ENCODE data around the gene ISL1. TPM values are rescaled to one million over a fixed set of nuclear protein-coding genes. Genes with fewer than 3 reads are reported as not detected.

The ISL1 gene
- total RNA-seq (2016; rRNA removed; fragmentation: Illumina TruSeq; extraction: Trizol) (not detected in 2 replicates), polyA plus RNA-seq (2011; rRNA removed) (not detected in 2 replicates), polyA minus RNA-seq (2011; rRNA and poly(A)+ RNA removed; ENCODE audit: low replicate concordance) (0.12 TPM in 1 of 2 replicates, not detected in the other), Bru-seq, nascent RNA (not detected), BruChase-seq, experiment 1, labeled RNA remaining after a 6-hour chase (not detected), BruChase-seq, experiment 2, labeled RNA remaining after a 2-hour chase (not detected)
- total RNA-seq (2016; cell fraction: cytosol; rRNA removed; fragmentation: Illumina TruSeq; extraction: Trizol; ENCODE audit: low read depth): not detected in 2 replicates
- total RNA-seq (2016; cell fraction: insoluble cytoplasmic fraction; rRNA removed; fragmentation: Illumina TruSeq; extraction: Trizol): not detected in 2 replicates
- total RNA-seq (2016; cell fraction: membrane; rRNA removed; fragmentation: Illumina TruSeq; extraction: Trizol): not detected in 2 replicates
- total RNA-seq (2016; cell fraction: nucleus; rRNA removed; fragmentation: Illumina TruSeq; extraction: Trizol): not detected in 2 replicates
- not detected in 2 replicates for polyA plus RNA-seq (2011; cell fraction: cytosol; rRNA removed)
- not detected in 2 replicates for polyA plus RNA-seq (2011; cell fraction: nucleus; rRNA removed)
- not detected in 2 replicates for polyA plus RNA-seq (2012)
- polyA plus RNA-seq (2016; cell fraction: cytosol; fragmentation: Illumina TruSeq; extraction: Trizol; ENCODE audit: low read depth): not detected in 2 replicates
- polyA plus RNA-seq (2016; cell fraction: insoluble cytoplasmic fraction; fragmentation: Illumina TruSeq; extraction: Trizol; ENCODE audit: low read depth): not detected in 2 replicates
- not detected in 2 replicates for polyA plus RNA-seq (2016; cell fraction: membrane; fragmentation: Illumina TruSeq; extraction: Trizol; ENCODE audit: low read depth)
- polyA plus RNA-seq (2016; cell fraction: nucleus; fragmentation: Illumina TruSeq; extraction: Trizol; ENCODE audit: insufficient read depth, low read depth): not detected in 2 replicates
- not detected in 2 replicates for polyA minus RNA-seq (2011; cell fraction: cytosol; rRNA and poly(A)+ RNA removed)
- not detected in 2 replicates for polyA minus RNA-seq (2011; cell fraction: nucleus; rRNA and poly(A)+ RNA removed)
- long read RNA-seq, experiment 1: 0 reads
- long read RNA-seq, experiment 2: 0 reads

DNA sequence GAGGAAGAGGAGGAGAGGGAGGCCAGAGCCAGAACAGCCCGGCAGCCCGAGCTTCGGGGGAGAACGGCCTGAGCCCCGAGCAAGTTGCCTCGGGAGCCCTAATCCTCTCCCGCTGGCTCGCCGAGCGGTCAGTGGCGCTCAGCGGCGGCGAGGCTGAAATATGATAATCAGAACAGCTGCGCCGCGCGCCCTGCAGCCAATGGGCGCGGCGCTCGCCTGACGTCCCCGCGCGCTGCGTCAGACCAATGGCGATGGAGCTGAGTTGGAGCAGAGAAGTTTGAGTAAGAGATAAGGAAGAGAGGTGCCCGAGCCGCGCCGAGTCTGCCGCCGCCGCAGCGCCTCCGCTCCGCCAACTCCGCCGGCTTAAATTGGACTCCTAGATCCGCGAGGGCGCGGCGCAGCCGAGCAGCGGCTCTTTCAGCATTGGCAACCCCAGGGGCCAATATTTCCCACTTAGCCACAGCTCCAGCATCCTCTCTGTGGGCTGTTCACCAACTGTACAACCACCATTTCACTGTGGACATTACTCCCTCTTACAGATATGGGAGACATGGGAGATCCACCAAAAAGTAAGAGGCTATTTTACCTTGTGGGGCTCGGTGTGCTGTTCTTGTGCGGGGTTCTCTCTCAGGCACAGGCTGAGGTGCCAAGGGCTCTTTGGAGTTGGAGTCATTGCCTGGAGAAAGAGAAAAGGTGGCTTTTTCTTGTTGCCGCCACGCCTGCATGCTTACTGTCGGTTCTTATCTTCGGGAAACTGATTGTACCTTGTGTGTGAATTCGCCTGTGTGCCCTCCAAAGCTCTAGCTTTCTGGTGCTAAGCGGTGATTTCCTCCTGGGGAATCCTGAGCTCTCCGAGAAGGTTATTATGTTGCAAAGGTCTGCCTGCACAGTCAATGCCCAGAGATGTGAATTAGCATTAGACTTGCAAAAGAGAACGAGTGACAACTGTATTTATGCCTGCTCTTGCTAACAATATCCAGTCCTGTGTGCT is at the start of gene ISL1:
Gene ISL1 (plus strand): TSS at position 318 of the 991 bp plus-strand sequence. CDS start 224 bp downstream, at position 542.
- no peak within 1 kb of the TSS for H3K9ac ChIP-seq (ENCODE audit: insufficient read depth, low read depth, low read length)
- H3K9me3 ChIP-seq (ENCODE audit: low read length): no peaks in the 10 kb centered on the region
- POLR2A ChIA-PET: no interaction called here
- no peak within 1 kb of the TSS for H3K27ac ChIP-seq (ENCODE audit: extremely low read length, insufficient read depth, low read length)
- intact Hi-C loops (cut with micrococcal nuclease; ENCODE audit: unreplicated experiment): no loop called here
- H3K36me3 ChIP-seq (replicated peaks in 1 of 2; ENCODE audit: control insufficient read depth in 1 of 2, insufficient read depth in 2 of 2, low read length in 2 of 2): no peaks in the 10 kb centered on the region
- 37% methylated on average over 53 of the region's 57 CpGs for WGBS (ENCODE audit: low lambda C conversion rate)
- no peak within 1 kb of the TSS for H3K4me3 ChIP-seq (replicated peaks in 1 of 3; ENCODE audit: insufficient read depth in 1 of 3, low read depth in 2 of 3, low read length in 3 of 3)
- CTCF ChIA-PET (ENCODE audit: low intra/inter-chr PET ratio, low total read pairs): no interaction called here
- H2AFZ ChIP-seq (ENCODE audit: low read length): no peak within 1 kb of the TSS
- H3K79me2 ChIP-seq (ENCODE audit: insufficient read depth, low read length): no peaks in the 10 kb centered on the region
- in situ Hi-C loops (cut with HindIII; ENCODE audit: extremely low pct_ligation_motif_present, low pct_unique_long_range_greater_than_20kb): loop anchor here (25.0 kb wide), 2 partner anchors 629 to 1279 kb away; no protein-coding TSS in a partner anchor
- no peak for FAIRE-seq
- no peak within 1 kb of the TSS; the same call in 1 of the 2 replicates for H3K4me2 ChIP-seq (ENCODE audit: low read depth, low read length)
- peak; percentile 61 for ATAC-seq
- TF ChIP-seq, protein P1, sequence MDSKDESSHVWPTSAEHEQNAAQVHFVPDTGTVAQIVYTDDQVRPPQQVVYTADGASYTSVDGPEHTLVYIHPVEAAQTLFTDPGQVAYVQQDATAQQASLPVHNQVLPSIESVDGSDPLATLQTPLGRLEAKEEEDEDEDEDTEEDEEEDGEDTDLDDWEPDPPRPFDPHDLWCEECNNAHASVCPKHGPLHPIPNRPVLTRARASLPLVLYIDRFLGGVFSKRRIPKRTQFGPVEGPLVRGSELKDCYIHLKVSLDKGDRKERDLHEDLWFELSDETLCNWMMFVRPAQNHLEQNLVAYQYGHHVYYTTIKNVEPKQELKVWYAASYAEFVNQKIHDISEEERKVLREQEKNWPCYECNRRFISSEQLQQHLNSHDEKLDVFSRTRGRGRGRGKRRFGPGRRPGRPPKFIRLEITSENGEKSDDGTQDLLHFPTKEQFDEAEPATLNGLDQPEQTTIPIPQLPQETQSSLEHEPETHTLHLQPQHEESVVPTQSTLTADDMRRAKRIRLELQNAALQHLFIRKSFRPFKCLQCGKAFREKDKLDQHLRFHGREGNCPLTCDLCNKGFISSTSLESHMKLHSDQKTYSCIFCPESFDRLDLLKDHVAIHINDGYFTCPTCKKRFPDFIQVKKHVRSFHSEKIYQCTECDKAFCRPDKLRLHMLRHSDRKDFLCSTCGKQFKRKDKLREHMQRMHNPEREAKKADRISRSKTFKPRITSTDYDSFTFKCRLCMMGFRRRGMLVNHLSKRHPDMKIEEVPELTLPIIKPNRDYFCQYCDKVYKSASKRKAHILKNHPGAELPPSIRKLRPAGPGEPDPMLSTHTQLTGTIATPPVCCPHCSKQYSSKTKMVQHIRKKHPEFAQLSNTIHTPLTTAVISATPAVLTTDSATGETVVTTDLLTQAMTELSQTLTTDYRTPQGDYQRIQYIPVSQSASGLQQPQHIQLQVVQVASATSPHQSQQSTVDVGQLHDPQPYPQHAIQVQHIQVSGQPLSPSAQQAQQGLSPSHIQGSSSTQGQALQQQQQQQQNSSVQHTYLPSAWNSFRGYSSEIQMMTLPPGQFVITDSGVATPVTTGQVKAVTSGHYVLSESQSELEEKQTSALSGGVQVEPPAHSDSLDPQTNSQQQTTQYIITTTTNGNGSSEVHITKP (CRISPR knock-in tag; IDR thresholded peaks at IDR 0.05; ENCODE audit: low read depth): no peak
- no peaks in the 10 kb centered on the region for H4K20me1 ChIP-seq (ENCODE audit: insufficient read depth, low read length)
- no peak for DNase-seq (ENCODE audit: low spot score)
- no TSS peak for BruUV-seq (replicated peaks)
- no peaks in the 10 kb centered on the region for H3K4me1 ChIP-seq (ENCODE audit: insufficient read depth, low read length)
- peaks cover 6 to 54% of the 10 kb centered on the region in 2 experiments; a peak in 4 of 5 replicates for H3K27me3 ChIP-seq (ENCODE audit: control insufficient read depth in 1 of 2, insufficient read depth in 2 of 2, low read length in 2 of 2)
